PC-3 (cell line): ENCODE data around the gene TMSB4X. TPM values are rescaled to one million over a fixed set of nuclear protein-coding genes. Genes with fewer than 3 reads are reported as not detected.
A peak's percentile ranks its signal among the peaks of the same experiment; 100 is the strongest.

Experiments
- ATAC-seq: fragments of 200-7000 bp; cut with Tn5 transposase; 2 replicates; pipeline ENCODE4 v1.9.1; 2020; ENCODE audit warnings: mild to moderate bottlenecking, moderate library complexity
- BruUV-seq: library from RNA; stranded (reverse); fragments of 400-500 nt; replicated peaks from 2 replicates; lab custom pipeline; 2021; lab: Mats Ljungman, UMichigan
- CTCF ChIA-PET: fragments of 300-600 bp; sonication (Branson Sonifier 250); formaldehyde crosslinking; loops from one replicate; lab custom pipeline; 2022; ENCODE audit warnings: antibody characterized with exemption; lab: Charles Lee
- POLR2A ChIA-PET: fragments of 300-600 bp; sonication (Branson Sonifier 250); formaldehyde crosslinking; loops from one replicate; lab custom pipeline; 2022; ENCODE audit warnings: antibody characterized with exemption; ENCODE audit not compliant: unreplicated experiment; lab: Charles Lee
- DNase-seq: peaks from one replicate; pipeline ENCODE4 v3.0.0-alpha.2; 2015
- H2AFZ ChIP-seq: fragments of 300-600 bp; sonication (generic); 2 replicates; pipeline ENCODE4 v1.6.0; 2016; ENCODE audit warnings: antibody characterized with exemption, low read length
- H3F3A ChIP-seq: fragments of 300-600 bp; sonication (generic); one replicate; pipeline ENCODE4 v1.6.0; 2017; ENCODE audit warnings: antibody characterized with exemption, low read length, control low read depth, mild to moderate bottlenecking; ENCODE audit not compliant: unreplicated experiment
- H3K27ac ChIP-seq: fragments of 300-600 bp; sonication (generic); 2 replicates; pipeline ENCODE4 v1.5.1; 2016; ENCODE audit warnings: mild to moderate bottlenecking, low read length
- H3K27me3 ChIP-seq: fragments of 300-600 bp; sonication (generic); 2 replicates; pipeline ENCODE4 v1.6.1; 2016; ENCODE audit warnings: low read length, mixed read lengths
- H3K36me3 ChIP-seq: fragments of 300-600 bp; sonication (generic); 2 replicates; pipeline ENCODE4 v1.6.1; 2016; ENCODE audit warnings: low read depth, mixed run types, low read length, mixed read lengths
- H3K4me1 ChIP-seq: fragments of 300-600 bp; sonication (generic); 2 replicates; pipeline ENCODE4 v1.5.1; 2016; ENCODE audit warnings: low read length; ENCODE audit not compliant: insufficient read depth
- H3K4me2 ChIP-seq: fragments of 300-600 bp; sonication (generic); 2 replicates; pipeline ENCODE4 v1.6.0; 2016; ENCODE audit warnings: low read length
- H3K4me3 ChIP-seq: fragments of 300-600 bp; sonication (generic); 2 replicates; pipeline ENCODE4 v1.5.1; 2016; ENCODE audit warnings: mild to moderate bottlenecking, low read length, mixed read lengths
- H3K79me2 ChIP-seq: fragments of 300-600 bp; sonication (generic); 2 replicates; pipeline ENCODE4 v1.6.1; 2017; ENCODE audit warnings: low read length, mixed read lengths
- H3K9ac ChIP-seq: fragments of 300-600 bp; sonication (generic); 2 replicates; pipeline ENCODE4 v1.6.0; 2016; ENCODE audit warnings: mild to moderate bottlenecking, low read length
- H3K9me2 ChIP-seq: fragments of 300-600 bp; sonication (generic); replicated peaks from 2 replicates; pipeline ENCODE4 v1.6.1; 2016; ENCODE audit warnings: mixed run types, low read length, mixed read lengths
- H3K9me3 ChIP-seq: fragments of 300-600 bp; sonication (generic); 2 replicates; pipeline ENCODE4 v1.6.1; 2016; ENCODE audit warnings: low read length, mixed read lengths
- H4K20me1 ChIP-seq: fragments of 300-600 bp; sonication (generic); 2 replicates; pipeline ENCODE4 v1.6.1; 2016; ENCODE audit warnings: low read length, mixed read lengths
- EZH2 ChIP-seq: fragments of 300-600 bp; sonication (generic); IDR thresholded peaks from one replicate; pipeline ENCODE4 v1.6.1; 2017; ENCODE audit warnings: antibody characterized with exemption, mild to moderate bottlenecking, low read length; ENCODE audit not compliant: unreplicated experiment
- EZH2phosphoT487 ChIP-seq: fragments of 300-600 bp; sonication (generic); IDR thresholded peaks from 2 replicates; pipeline ENCODE4 v1.6.1; 2018; ENCODE audit warnings: mild to moderate bottlenecking, antibody characterized with exemption, low read length, borderline replicate concordance
- intact Hi-C: fragments of 100-400 bp; cut with micrococcal nuclease; formaldehyde crosslinking; loops from 2 replicates; pipeline ENCODE4 v1.9.0; 2023
- total RNA-seq: library from RNA; depleted of rRNA; stranded (reverse); fragments of >200 nt; gene quantifications from 2 replicates; pipeline ENCODE4 v1.2.3, GENCODE V29; 2014
- TF ChIP-seq, protein P1 (sequence below): fragments of 300-600 bp; sonication (generic); conservative IDR thresholded peaks from 2 replicates; pipeline ENCODE4 v1.5.1; 2017; ENCODE audit warnings: antibody characterized with exemption, low read depth, mild to moderate bottlenecking, low read length

Gene TMSB4X
- total RNA-seq, 1 experiment from 2014 or later = 2,159 TPM

DNA sequence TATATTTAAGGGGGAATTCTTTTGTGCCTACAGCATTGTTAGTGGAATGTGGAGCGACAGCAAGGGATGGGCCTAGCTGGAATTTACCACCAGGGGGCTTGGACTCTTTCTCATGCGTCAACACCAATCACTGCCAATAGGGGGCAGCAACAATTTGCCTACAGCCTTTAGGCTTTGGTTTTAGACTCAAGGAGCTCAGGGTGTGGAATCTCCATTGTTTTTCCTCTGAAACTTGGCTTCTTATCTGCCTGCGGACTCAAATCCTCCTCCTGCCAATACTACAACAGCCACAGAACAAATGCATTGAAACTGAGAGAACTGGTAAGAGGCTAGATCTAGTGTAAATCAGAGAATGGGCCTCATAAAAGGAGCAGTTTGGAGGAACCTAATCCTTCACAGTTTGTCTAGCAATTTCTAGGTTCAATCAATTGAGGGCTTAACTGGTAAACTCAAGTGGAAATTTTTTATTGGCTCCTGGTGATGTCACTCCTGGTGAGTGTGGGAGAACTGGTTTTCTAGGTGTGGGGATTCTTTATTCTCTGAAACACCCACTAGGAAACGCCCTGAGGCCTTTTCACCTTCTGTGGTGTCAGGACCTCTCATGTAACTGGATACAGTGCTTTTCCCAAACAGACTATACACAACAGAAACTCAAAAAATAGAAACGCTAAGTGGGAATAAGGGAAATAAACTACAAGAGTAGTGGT, 27.9 kb upstream of the TMSB4X start:
- no peaks in the 10 kb centered on the region for H3F3A ChIP-seq
- H3K79me2 ChIP-seq = no peaks in the 10 kb centered on the region
- ATAC-seq (peak; percentile 86), DNase-seq (peak; percentile 93)
- POLR2A ChIA-PET = interaction anchor here (0.6 kb wide), 1 partner anchor 22 kb away, joined by 3 read pairs; no protein-coding TSS in a partner anchor
- CTCF ChIA-PET = interaction anchor here (0.5 to 1.3 kb wide), 16 partner anchors 27 to 1088 kb away, joined by 3 to 13 read pairs (median 4); no protein-coding TSS in a partner anchor
- H3K36me3 ChIP-seq = no peaks in the 10 kb centered on the region
- H4K20me1 ChIP-seq = no peaks in the 10 kb centered on the region
- peak overlapping the region; percentile 41 for H3K4me3 ChIP-seq
- intact Hi-C loops = loop anchor here (1.0 to 5.0 kb wide), 3 partner anchors 28 to 541 kb away; partner anchors contain the start of gene TMSB4X
- BruUV-seq = TSS peak; percentile 99
- H3K27me3 ChIP-seq = no peaks in the 10 kb centered on the region
- TF ChIP-seq EZH2 (no peak), EZH2phosphoT487 (no peak)
- TF ChIP-seq, protein P1, sequence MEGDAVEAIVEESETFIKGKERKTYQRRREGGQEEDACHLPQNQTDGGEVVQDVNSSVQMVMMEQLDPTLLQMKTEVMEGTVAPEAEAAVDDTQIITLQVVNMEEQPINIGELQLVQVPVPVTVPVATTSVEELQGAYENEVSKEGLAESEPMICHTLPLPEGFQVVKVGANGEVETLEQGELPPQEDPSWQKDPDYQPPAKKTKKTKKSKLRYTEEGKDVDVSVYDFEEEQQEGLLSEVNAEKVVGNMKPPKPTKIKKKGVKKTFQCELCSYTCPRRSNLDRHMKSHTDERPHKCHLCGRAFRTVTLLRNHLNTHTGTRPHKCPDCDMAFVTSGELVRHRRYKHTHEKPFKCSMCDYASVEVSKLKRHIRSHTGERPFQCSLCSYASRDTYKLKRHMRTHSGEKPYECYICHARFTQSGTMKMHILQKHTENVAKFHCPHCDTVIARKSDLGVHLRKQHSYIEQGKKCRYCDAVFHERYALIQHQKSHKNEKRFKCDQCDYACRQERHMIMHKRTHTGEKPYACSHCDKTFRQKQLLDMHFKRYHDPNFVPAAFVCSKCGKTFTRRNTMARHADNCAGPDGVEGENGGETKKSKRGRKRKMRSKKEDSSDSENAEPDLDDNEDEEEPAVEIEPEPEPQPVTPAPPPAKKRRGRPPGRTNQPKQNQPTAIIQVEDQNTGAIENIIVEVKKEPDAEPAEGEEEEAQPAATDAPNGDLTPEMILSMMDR = peak; percentile 99
- H3K27ac ChIP-seq = peak overlapping the region; percentile 93
- peak overlapping the region; percentile 72 for H3K9ac ChIP-seq
- H3K4me2 ChIP-seq = peak overlapping the region; percentile 71
- peak overlapping the region; percentile 44 for H2AFZ ChIP-seq
- H3K4me1 ChIP-seq = peaks cover 25% of the 10 kb centered on the region
- H3K9me3 ChIP-seq = no peaks in the 10 kb centered on the region
- H3K9me2 ChIP-seq = no peaks in the 10 kb centered on the region

GRCh38 chrX:12947545-12948235, 27.2 kb upstream of the TMSB4X start:
- no peaks in the 10 kb centered on the region for H3F3A ChIP-seq
- H4K20me1 ChIP-seq = no peaks in the 10 kb centered on the region
- no peaks in the 10 kb centered on the region for H3K9me3 ChIP-seq
- intact Hi-C loops = loop anchor here (1.0 to 5.0 kb wide), 3 partner anchors 27 to 541 kb away; partner anchors contain the start of gene TMSB4X
- H3K4me2 ChIP-seq = peak overlapping the region; percentile 71
- POLR2A ChIA-PET = no interaction called here
- CTCF ChIA-PET = interaction anchor here (0.6 to 0.8 kb wide), 2 partner anchors 176 to 481 kb away, joined by 3 read pairs; no protein-coding TSS in a partner anchor
- H3K27ac ChIP-seq = peak overlapping the region; percentile 93
- DNase-seq (no peak), ATAC-seq (no peak)
- H3K9me2 ChIP-seq = no peaks in the 10 kb centered on the region
- no peaks in the 10 kb centered on the region for H3K79me2 ChIP-seq
- H3K9ac ChIP-seq = peak overlapping the region; percentile 72
- no peak overlapping the region for H2AFZ ChIP-seq
- no peaks in the 10 kb centered on the region for H3K27me3 ChIP-seq
- no peaks in the 10 kb centered on the region for H3K36me3 ChIP-seq
- no peak overlapping the region for H3K4me3 ChIP-seq
- BruUV-seq = no TSS peak
- TF ChIP-seq EZH2phosphoT487 (no peak), EZH2 (no peak)
- TF ChIP-seq, protein P1 = no peak
- H3K4me1 ChIP-seq = peaks cover 25% of the 10 kb centered on the region
